B cell (primary cell): Measurements from ENCODE around the gene CXCL12.

ENCODE experiments used
- EZH2 ChIP-seq: IDR thresholded peaks from 2 replicates; pipeline ENCODE4 v1.6.1; 2012; ENCODE audit warnings: borderline replicate concordance, low read depth, mild to moderate bottlenecking, moderate library complexity, low read length; ENCODE audit not compliant: insufficient read depth, poor library complexity, severe bottlenecking
- TF ChIP-seq, protein P1 (sequence below): fragments of 200-600 bp; IDR thresholded peaks from one replicate; pipeline ENCODE4 v1.8.0; 2022; ENCODE audit warnings: antibody characterized with exemption, mild to moderate bottlenecking

DNA sequence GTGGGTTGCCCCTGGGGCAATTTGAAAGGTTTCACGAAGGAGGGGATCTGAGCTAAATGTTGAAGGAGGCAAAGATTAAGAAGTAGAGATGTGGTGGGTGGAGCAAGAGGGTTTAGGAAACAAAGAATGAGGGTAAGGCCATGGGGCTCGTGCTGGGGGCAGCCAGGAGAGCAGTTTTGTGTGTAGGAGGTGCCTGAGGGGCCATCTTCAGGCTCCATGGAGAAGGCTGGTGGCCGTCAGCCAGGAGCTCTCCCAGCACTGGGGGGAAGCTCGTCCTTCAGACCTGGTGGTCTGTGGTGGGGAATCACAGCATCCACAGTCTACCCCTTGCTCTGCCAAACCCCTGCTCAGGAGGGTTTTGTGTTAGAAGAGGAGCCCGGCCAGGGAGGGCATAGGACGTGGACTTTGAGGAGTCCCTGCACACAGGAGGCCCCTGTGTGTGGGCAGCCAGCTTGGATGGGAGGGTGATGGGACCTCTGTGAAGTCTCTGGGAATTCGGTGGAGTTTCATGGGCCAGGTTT, 11.8 kb upstream of the CXCL12 start:
- TF ChIP-seq, protein P1, sequence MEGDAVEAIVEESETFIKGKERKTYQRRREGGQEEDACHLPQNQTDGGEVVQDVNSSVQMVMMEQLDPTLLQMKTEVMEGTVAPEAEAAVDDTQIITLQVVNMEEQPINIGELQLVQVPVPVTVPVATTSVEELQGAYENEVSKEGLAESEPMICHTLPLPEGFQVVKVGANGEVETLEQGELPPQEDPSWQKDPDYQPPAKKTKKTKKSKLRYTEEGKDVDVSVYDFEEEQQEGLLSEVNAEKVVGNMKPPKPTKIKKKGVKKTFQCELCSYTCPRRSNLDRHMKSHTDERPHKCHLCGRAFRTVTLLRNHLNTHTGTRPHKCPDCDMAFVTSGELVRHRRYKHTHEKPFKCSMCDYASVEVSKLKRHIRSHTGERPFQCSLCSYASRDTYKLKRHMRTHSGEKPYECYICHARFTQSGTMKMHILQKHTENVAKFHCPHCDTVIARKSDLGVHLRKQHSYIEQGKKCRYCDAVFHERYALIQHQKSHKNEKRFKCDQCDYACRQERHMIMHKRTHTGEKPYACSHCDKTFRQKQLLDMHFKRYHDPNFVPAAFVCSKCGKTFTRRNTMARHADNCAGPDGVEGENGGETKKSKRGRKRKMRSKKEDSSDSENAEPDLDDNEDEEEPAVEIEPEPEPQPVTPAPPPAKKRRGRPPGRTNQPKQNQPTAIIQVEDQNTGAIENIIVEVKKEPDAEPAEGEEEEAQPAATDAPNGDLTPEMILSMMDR, result no peak
- no peak for TF ChIP-seq EZH2
